Natural killer cell (primary cell): Measurements from ENCODE around the gene LRRC17. TPM values are rescaled to one million over a fixed set of nuclear protein-coding genes. Genes with fewer than 3 reads are reported as not detected.

ENCODE experiments used
- ATAC-seq, 3 donors: fragments of 150-1000 bp in 2 of 3; fragments of 200-7000 bp in 1 of 3; cut with Tn5 transposase; 1 replicate in 1 of 3; 2 replicates in 2 of 3; pipeline ENCODE4 v1.10.0; 2021; ENCODE audit warnings: mild to moderate bottlenecking in 2 of 3, moderate library complexity in 2 of 3
- DNase-seq, 2 donors: peaks; one replicate each; pipeline versions ENCODE4 v3.0.0 to v3.0.0-alpha.2; 2013 to 2021; ENCODE audit warnings: mixed read lengths in 1 of 2
- H3K27ac ChIP-seq: one replicate; pipeline ENCODE4 v1.5.1; 2013; ENCODE audit warnings: mild to moderate bottlenecking, low read length
- H3K27me3 ChIP-seq: one replicate; pipeline ENCODE4 v1.6.1; 2013; ENCODE audit warnings: low read length; ENCODE audit not compliant: control insufficient read depth, insufficient read depth
- H3K36me3 ChIP-seq: one replicate; pipeline ENCODE4 v1.6.1; 2013; ENCODE audit warnings: low read length; ENCODE audit not compliant: control insufficient read depth, insufficient read depth
- H3K4me1 ChIP-seq: one replicate; pipeline ENCODE4 v1.6.1; 2013; ENCODE audit warnings: low read length; ENCODE audit not compliant: control insufficient read depth, insufficient read depth
- H3K4me3 ChIP-seq: one replicate; pipeline ENCODE4 v1.5.1; 2013; ENCODE audit warnings: low read length
- H3K9me3 ChIP-seq: one replicate; pipeline ENCODE4 v1.6.1; 2013; ENCODE audit warnings: low read length; ENCODE audit not compliant: control insufficient read depth, insufficient read depth
- H3K27ac Mint-ChIP-seq, 2 donors: one replicate each; pipeline ENCODE4 v1.8.0; 2022; ENCODE audit warnings: mild to moderate bottlenecking in 2 of 2, mixed read lengths in 2 of 2, moderate library complexity in 1 of 2
- H3K27me3 Mint-ChIP-seq, 2 donors: one replicate each; pipeline ENCODE4 v1.8.0; 2022; ENCODE audit warnings: low read depth in 2 of 2, mixed read lengths in 2 of 2
- H3K36me3 Mint-ChIP-seq: one replicate; pipeline ENCODE4 v1.8.0; 2022; ENCODE audit warnings: mixed read lengths
- H3K4me1 Mint-ChIP-seq, 2 donors: one replicate each; pipeline ENCODE4 v1.8.0; 2022; ENCODE audit warnings: mixed read lengths in 2 of 2
- H3K4me3 Mint-ChIP-seq: one replicate; pipeline ENCODE4 v1.8.0; 2022; ENCODE audit warnings: mild to moderate bottlenecking, moderate library complexity, mixed read lengths
- H3K9me3 Mint-ChIP-seq, 2 donors: one replicate each; pipeline ENCODE4 v1.8.0; 2022; ENCODE audit warnings: mixed read lengths in 2 of 2
- CTCF ChIP-seq: fragments of 200-600 bp; IDR thresholded peaks from one replicate; pipeline ENCODE4 v1.8.0; 2022; ENCODE audit warnings: antibody characterized with exemption
- WGBS: methylation state at CpG from one replicate; pipeline ENCODE4 v1.1.7; 2013; ENCODE audit warnings: missing lambda C conversion rate; ENCODE audit not compliant: insufficient coverage; 5-methylcytosine and 5-hydroxymethylcytosine counted together
- intact Hi-C: fragments of 100-400 bp; cut with micrococcal nuclease; formaldehyde crosslinking; loops from one replicate; pipeline ENCODE4 v1.14.2; 2022
- total RNA-seq, 4 donors: library from RNA; stranded (reverse); fragments of 120-200 nt in 1 of 4; gene quantifications; one replicate each; pipeline versions ENCODE4 v1.2.3 to v1.2.4, GENCODE V29; 2013 to 2022

LRRC17 gene
- total RNA-seq, 3 donors from 2014 or later (not counting 1 experiment from before 2014, with no cell fraction given), result 0.63 TPM; not detected in 2

- Histone ChIP-seq H3K27ac (no peak overlapping the region), H3K9me3 (no peaks in the 10 kb centered on the region), H3K27me3 (no peaks in the 10 kb centered on the region), H3K36me3 (no peaks in the 10 kb centered on the region), H3K4me1 (no peaks in the 10 kb centered on the region), H3K4me3 (no peak overlapping the region)
- no peak overlapping the region for H3K27ac Mint-ChIP-seq
- no peaks in the 10 kb centered on the region for H3K4me1 Mint-ChIP-seq
- no peak overlapping the region for H3K4me3 Mint-ChIP-seq
- no peaks in the 10 kb centered on the region for H3K9me3 Mint-ChIP-seq
- DNase-seq (no peak), ATAC-seq (no peak)
- no peak for TF ChIP-seq CTCF
- intact Hi-C loops, result no loop called here
- WGBS, result 64% methylated on average over 4 of the region's 5 CpGs
- H3K27me3 Mint-ChIP-seq, result no peaks in the 10 kb centered on the region
- H3K36me3 Mint-ChIP-seq, result no peaks in the 10 kb centered on the region
Observed at GRCh38 chr7:102925976-102926782, 13.4 kb downstream of the LRRC17 start.

GRCh38 chr7:102926783-102927140 is 14.0 kb downstream of the LRRC17 start:
- Histone ChIP-seq H3K27me3 (no peaks in the 10 kb centered on the region), H3K27ac (no peak overlapping the region), H3K9me3 (no peaks in the 10 kb centered on the region), H3K36me3 (no peaks in the 10 kb centered on the region), H3K4me1 (no peaks in the 10 kb centered on the region), H3K4me3 (no peak overlapping the region)
- no peak overlapping the region for H3K27ac Mint-ChIP-seq
- ATAC-seq, result no peak
- no peaks in the 10 kb centered on the region for H3K4me1 Mint-ChIP-seq
- H3K27me3 Mint-ChIP-seq, result no peaks in the 10 kb centered on the region
- no peaks in the 10 kb centered on the region for H3K9me3 Mint-ChIP-seq
- H3K36me3 Mint-ChIP-seq, result no peaks in the 10 kb centered on the region
- no peak for TF ChIP-seq CTCF
- intact Hi-C loops, result no loop called here
- DNase-seq, result no peak
- H3K4me3 Mint-ChIP-seq, result no peak overlapping the region

GRCh38 chr7:102927312-102927933 is 14.6 kb downstream of the LRRC17 start:
- 74% methylated on average over 2 of the region's 2 CpGs for WGBS

More at GRCh38 chr7:102927312-102927933, 14.6 kb downstream of the LRRC17 start:
- H3K4me1 ChIP-seq, result no peaks in the 10 kb centered on the region
- DNase-seq (no peak), ATAC-seq (no peak)
- H3K36me3 ChIP-seq, result no peaks in the 10 kb centered on the region
- H3K27ac Mint-ChIP-seq, result no peak overlapping the region
- H3K27ac ChIP-seq, result no peak overlapping the region
- H3K27me3 Mint-ChIP-seq, result no peaks in the 10 kb centered on the region
- TF ChIP-seq CTCF, result no peak
- no peaks in the 10 kb centered on the region for H3K9me3 Mint-ChIP-seq
- H3K4me1 Mint-ChIP-seq, result no peaks in the 10 kb centered on the region
- no peak overlapping the region for H3K4me3 ChIP-seq
- no peak overlapping the region for H3K4me3 Mint-ChIP-seq
- no peaks in the 10 kb centered on the region for H3K27me3 ChIP-seq
- intact Hi-C loops, result no loop called here
- no peaks in the 10 kb centered on the region for H3K9me3 ChIP-seq
- H3K36me3 Mint-ChIP-seq, result no peaks in the 10 kb centered on the region
